Measurements from ENCODE around the gene KIAA1755.
A peak's percentile ranks its signal among the peaks of the same experiment; 100 is the strongest.
"Not testable (repeated sequence)": the region's sequence is repeated elsewhere in the genome, so short reads cannot be mapped to it uniquely, and the experiment has no call there.

The KIAA1755 gene

GRCh38 chr20:38267296-38267695 is 6.8 kb upstream of the KIAA1755 start:
- peaks cover 0 to 13% (median 0%) of the 10 kb centered on the region in 5 donors for H3K4me1 ChIP-seq (ENCODE audit: control insufficient read depth in 5 of 5, insufficient read depth in 5 of 5, low read length in 5 of 5)
- no peak overlapping the region for H3K4me3 ChIP-seq (ENCODE audit: low read depth in 1 of 5, low read length in 5 of 5)
- no peak overlapping the region for H3K27ac ChIP-seq (ENCODE audit: low read depth, low read length)
- no peak overlapping the region for H3K9ac ChIP-seq (ENCODE audit: low read length in 5 of 5)
- H3K36me3 ChIP-seq (ENCODE audit: control insufficient read depth in 5 of 5, insufficient read depth in 5 of 5, low read length in 5 of 5): no peaks in the 10 kb centered on the region
- peaks cover 0 to 9% (median 0%) of the 10 kb centered on the region in 5 donors for H3K27me3 ChIP-seq (ENCODE audit: control insufficient read depth in 5 of 5, insufficient read depth in 4 of 5, low read length in 5 of 5)
- H3K9me3 ChIP-seq (ENCODE audit: control insufficient read depth in 5 of 5, low read length in 5 of 5): no peaks in the 10 kb centered on the region

- Histone ChIP-seq H3K27me3 (ENCODE audit: control insufficient read depth in 5 of 5, insufficient read depth in 4 of 5, low read length in 5 of 5) (peaks cover 0 to 10% (median 3%) of the 10 kb centered on the region in 5 donors), H3K4me1 (ENCODE audit: control insufficient read depth in 5 of 5, insufficient read depth in 5 of 5, low read length in 5 of 5) (peaks cover 0 to 9% (median 0%) of the 10 kb centered on the region in 5 donors), H3K9me3 (ENCODE audit: control insufficient read depth in 5 of 5, low read length in 5 of 5) (no peaks in the 10 kb centered on the region), H3K27ac (ENCODE audit: low read depth, low read length) (no peak overlapping the region), H3K4me3 (ENCODE audit: low read depth in 1 of 5, low read length in 5 of 5) (no peak overlapping the region), H3K9ac (ENCODE audit: low read length in 5 of 5) (no peak overlapping the region), H3K36me3 (ENCODE audit: control insufficient read depth in 5 of 5, insufficient read depth in 5 of 5, low read length in 5 of 5) (no peaks in the 10 kb centered on the region)
These were observed 5.9 kb upstream of the KIAA1755 start for GRCh38 chr20:38266426-38266825.

DNA sequence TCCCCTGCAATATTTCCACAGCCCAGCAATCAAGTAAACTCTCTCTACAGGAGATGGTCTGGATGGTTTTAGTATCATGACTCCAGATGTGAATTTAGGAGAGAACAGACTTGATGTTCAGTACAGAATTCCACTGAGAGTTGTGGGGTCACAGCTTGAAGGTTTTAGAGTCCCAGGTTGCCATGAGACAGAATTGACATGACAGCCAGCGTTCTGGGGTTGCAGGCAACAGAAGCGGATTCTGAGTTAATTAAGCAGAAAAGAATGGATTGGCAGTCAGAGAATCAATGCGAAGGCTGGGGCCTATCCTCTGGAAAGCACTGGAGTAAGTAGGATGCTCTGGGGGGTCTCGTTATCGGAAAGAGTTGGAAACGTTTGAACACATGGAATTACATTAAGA is 2.4 kb upstream of the KIAA1755 start:
- Histone ChIP-seq H3K4me1 (ENCODE audit: control insufficient read depth in 5 of 5, insufficient read depth in 5 of 5, low read length in 5 of 5) (peaks cover 0 to 12% (median 6%) of the 10 kb centered on the region in 5 donors), H3K9me3 (ENCODE audit: control insufficient read depth in 5 of 5, low read length in 5 of 5) (no peaks in the 10 kb centered on the region), H3K27ac (ENCODE audit: low read depth, low read length) (no peak overlapping the region)

GRCh38 chr20:38261054-38261390 is 487 bp upstream of the KIAA1755 start:
- Histone ChIP-seq H3K9ac (ENCODE audit: low read length in 5 of 5) (no peak overlapping the region), H3K9me3 (ENCODE audit: control insufficient read depth in 5 of 5, low read length in 5 of 5) (no peaks in the 10 kb centered on the region), H3K36me3 (ENCODE audit: control insufficient read depth in 5 of 5, insufficient read depth in 5 of 5, low read length in 5 of 5) (no peaks in the 10 kb centered on the region), H3K27me3 (ENCODE audit: control insufficient read depth in 5 of 5, insufficient read depth in 4 of 5, low read length in 5 of 5) (peaks cover 4 to 26% (median 20%) of the 10 kb centered on the region in 5 donors), H3K4me1 (ENCODE audit: control insufficient read depth in 5 of 5, insufficient read depth in 5 of 5, low read length in 5 of 5) (peaks cover 0 to 12% (median 6%) of the 10 kb centered on the region in 5 donors), H3K4me3 (ENCODE audit: low read depth in 1 of 5, low read length in 5 of 5) (no peak overlapping the region), H3K27ac (ENCODE audit: low read depth, low read length) (no peak overlapping the region)

More for the DNA sequence above, 2.4 kb upstream of the KIAA1755 start:
- Histone ChIP-seq H3K27me3 (ENCODE audit: control insufficient read depth in 5 of 5, insufficient read depth in 4 of 5, low read length in 5 of 5) (peaks cover 4 to 26% (median 19%) of the 10 kb centered on the region in 5 donors), H3K4me3 (ENCODE audit: low read depth in 1 of 5, low read length in 5 of 5) (no peak overlapping the region), H3K9ac (ENCODE audit: low read length in 5 of 5) (no peak overlapping the region), H3K36me3 (ENCODE audit: control insufficient read depth in 5 of 5, insufficient read depth in 5 of 5, low read length in 5 of 5) (no peaks in the 10 kb centered on the region)

- Histone ChIP-seq H3K4me3 (ENCODE audit: low read depth in 1 of 5, low read length in 5 of 5) (peak overlapping the region in 4 of 5 donors; percentile 35 to 39 (median 37)), H3K27me3 (ENCODE audit: control insufficient read depth in 5 of 5, insufficient read depth in 4 of 5, low read length in 5 of 5) (peaks cover 4 to 26% (median 21%) of the 10 kb centered on the region in 5 donors), H3K27ac (ENCODE audit: low read depth, low read length) (peak overlapping the region; percentile 23), H3K9ac (ENCODE audit: low read length in 5 of 5) (no peak overlapping the region), H3K4me1 (ENCODE audit: control insufficient read depth in 5 of 5, insufficient read depth in 5 of 5, low read length in 5 of 5) (peaks cover 0 to 14% (median 6%) of the 10 kb centered on the region in 5 donors), H3K9me3 (ENCODE audit: control insufficient read depth in 5 of 5, low read length in 5 of 5) (no peaks in the 10 kb centered on the region), H3K36me3 (ENCODE audit: control insufficient read depth in 5 of 5, insufficient read depth in 5 of 5, low read length in 5 of 5) (no peaks in the 10 kb centered on the region)
These were observed 534 bp downstream of the KIAA1755 start for GRCh38 chr20:38260025-38260377.

DNA sequence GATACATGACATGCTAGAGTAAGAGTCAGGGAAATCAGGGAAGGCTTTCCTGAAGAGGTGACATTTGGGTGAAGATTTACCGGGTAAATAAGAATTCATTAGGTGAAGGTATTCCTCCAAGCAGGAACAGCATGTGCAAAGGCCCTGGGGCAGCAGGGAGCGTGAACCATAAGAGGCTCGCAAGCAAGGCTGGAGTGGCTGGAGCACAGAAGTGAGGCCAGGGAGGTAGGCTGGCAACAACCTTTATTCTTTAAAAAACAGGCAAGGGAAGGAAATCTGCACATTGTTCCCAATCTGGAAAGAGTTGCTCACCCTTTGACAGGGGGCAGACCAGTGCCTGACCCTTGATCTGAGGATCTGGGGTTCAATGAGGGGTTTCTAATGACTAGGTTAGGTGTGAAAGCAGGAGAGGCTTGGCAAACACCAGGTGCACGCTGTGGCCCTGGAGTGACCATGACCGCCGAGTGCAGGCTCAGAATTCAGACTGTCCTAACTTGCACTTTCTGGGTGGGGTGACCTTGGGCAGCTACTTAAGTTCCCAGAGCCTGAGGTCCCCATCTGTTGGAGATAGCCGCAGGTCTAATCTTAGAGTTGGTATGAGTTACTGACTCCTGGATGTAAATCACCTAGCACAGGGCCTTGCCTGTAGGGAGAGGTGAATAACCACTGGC is 1.9 kb downstream of the KIAA1755 start:
- Histone ChIP-seq H3K4me3 (ENCODE audit: low read depth in 1 of 5, low read length in 5 of 5) (no peak overlapping the region), H3K9me3 (ENCODE audit: control insufficient read depth in 5 of 5, low read length in 5 of 5) (no peaks in the 10 kb centered on the region), H3K36me3 (ENCODE audit: control insufficient read depth in 5 of 5, insufficient read depth in 5 of 5, low read length in 5 of 5) (no peaks in the 10 kb centered on the region), H3K4me1 (ENCODE audit: control insufficient read depth in 5 of 5, insufficient read depth in 5 of 5, low read length in 5 of 5) (peaks cover 0 to 14% (median 6%) of the 10 kb centered on the region in 5 donors), H3K27ac (ENCODE audit: low read depth, low read length) (no peak overlapping the region), H3K27me3 (ENCODE audit: control insufficient read depth in 5 of 5, insufficient read depth in 4 of 5, low read length in 5 of 5) (peaks cover 4 to 26% (median 21%) of the 10 kb centered on the region in 5 donors), H3K9ac (ENCODE audit: low read length in 5 of 5) (no peak overlapping the region)

- Histone ChIP-seq H3K36me3 (ENCODE audit: control insufficient read depth in 5 of 5, insufficient read depth in 5 of 5, low read length in 5 of 5) (no peaks in the 10 kb centered on the region), H3K4me1 (ENCODE audit: control insufficient read depth in 5 of 5, insufficient read depth in 5 of 5, low read length in 5 of 5) (peaks cover 2 to 24% (median 17%) of the 10 kb centered on the region in 5 donors), H3K9ac (ENCODE audit: low read length in 5 of 5) (no peak overlapping the region), H3K27me3 (ENCODE audit: control insufficient read depth in 5 of 5, insufficient read depth in 4 of 5, low read length in 5 of 5) (peaks cover 4 to 22% (median 18%) of the 10 kb centered on the region in 5 donors), H3K4me3 (ENCODE audit: low read depth in 1 of 5, low read length in 5 of 5) (no peak overlapping the region), H3K9me3 (ENCODE audit: control insufficient read depth in 5 of 5, low read length in 5 of 5) (no peaks in the 10 kb centered on the region), H3K27ac (ENCODE audit: low read depth, low read length) (no peak overlapping the region)
These were observed 3.6 kb downstream of the KIAA1755 start for GRCh38 chr20:38256966-38257365.

GRCh38 chr20:38256021-38256420 is 4.5 kb downstream of the KIAA1755 start:
- Histone ChIP-seq H3K27ac (ENCODE audit: low read depth, low read length) (no peak overlapping the region), H3K27me3 (ENCODE audit: control insufficient read depth in 5 of 5, insufficient read depth in 4 of 5, low read length in 5 of 5) (peaks cover 4 to 19% (median 14%) of the 10 kb centered on the region in 5 donors), H3K4me1 (ENCODE audit: control insufficient read depth in 5 of 5, insufficient read depth in 5 of 5, low read length in 5 of 5) (peaks cover 2 to 27% (median 23%) of the 10 kb centered on the region in 5 donors), H3K9ac (ENCODE audit: low read length in 5 of 5) (no peak overlapping the region), H3K4me3 (ENCODE audit: low read depth in 1 of 5, low read length in 5 of 5) (no peak overlapping the region), H3K36me3 (ENCODE audit: control insufficient read depth in 5 of 5, insufficient read depth in 5 of 5, low read length in 5 of 5) (no peaks in the 10 kb centered on the region), H3K9me3 (ENCODE audit: control insufficient read depth in 5 of 5, low read length in 5 of 5) (no peaks in the 10 kb centered on the region)

- Histone ChIP-seq H3K9me3 (ENCODE audit: control insufficient read depth in 5 of 5, low read length in 5 of 5) (no peaks in the 10 kb centered on the region), H3K4me3 (ENCODE audit: low read depth in 1 of 5, low read length in 5 of 5) (no peak overlapping the region), H3K9ac (ENCODE audit: low read length in 5 of 5) (no peak overlapping the region), H3K27me3 (ENCODE audit: control insufficient read depth in 5 of 5, insufficient read depth in 4 of 5, low read length in 5 of 5) (peaks cover 4 to 17% (median 11%) of the 10 kb centered on the region in 5 donors), H3K4me1 (ENCODE audit: control insufficient read depth in 5 of 5, insufficient read depth in 5 of 5, low read length in 5 of 5) (peaks cover 2 to 23% (median 21%) of the 10 kb centered on the region in 5 donors), H3K27ac (ENCODE audit: low read depth, low read length) (no peak overlapping the region), H3K36me3 (ENCODE audit: control insufficient read depth in 5 of 5, insufficient read depth in 5 of 5, low read length in 5 of 5) (no peaks in the 10 kb centered on the region)
These were observed 5.1 kb downstream of the KIAA1755 start for GRCh38 chr20:38255393-38255792.

GRCh38 chr20:38254621-38255020 is 5.9 kb downstream of the KIAA1755 start:
- not testable (repeated sequence) for H3K36me3 ChIP-seq (ENCODE audit: control insufficient read depth in 5 of 5, insufficient read depth in 5 of 5, low read length in 5 of 5); H3K9me3 ChIP-seq (ENCODE audit: control insufficient read depth in 5 of 5, low read length in 5 of 5); H3K27me3 ChIP-seq (ENCODE audit: control insufficient read depth in 5 of 5, insufficient read depth in 4 of 5, low read length in 5 of 5); H3K9ac ChIP-seq (ENCODE audit: low read length in 5 of 5); H3K4me3 ChIP-seq (ENCODE audit: low read depth in 1 of 5, low read length in 5 of 5); H3K27ac ChIP-seq (ENCODE audit: low read depth, low read length)
- H3K4me1 ChIP-seq (ENCODE audit: control insufficient read depth in 5 of 5, insufficient read depth in 5 of 5, low read length in 5 of 5): peaks cover 2 to 18% (median 14%) of the 10 kb centered on the region in 5 donors

All from subcutaneous abdominal adipose tissue (tissue), 5 donors.